GM12891 (cell line): ENCODE data around the gene ZGPAT.
A peak's percentile ranks its signal among the peaks of the same experiment; 100 is the strongest.

Source experiments
- POLR2A ChIP-seq: IDR thresholded peaks from 2 replicates; pipeline ENCODE4 v1.6.1; 2011; ENCODE audit warnings: low read depth, low read length, control low read depth
- POLR2AphosphoS5 ChIP-seq: IDR thresholded peaks from 2 replicates; pipeline ENCODE4 v1.6.1; 2011; ENCODE audit warnings: low read depth, low read length, control low read depth
- POU2F2 ChIP-seq: IDR thresholded peaks from 2 replicates; pipeline ENCODE4 v1.6.1; 2011; ENCODE audit warnings: low read depth, mild to moderate bottlenecking, control low read depth, low read length, moderate library complexity
- TAF1 ChIP-seq: IDR thresholded peaks from 2 replicates; pipeline ENCODE4 v1.6.1; 2011; ENCODE audit warnings: low read depth, low read length, control low read depth

DNA sequence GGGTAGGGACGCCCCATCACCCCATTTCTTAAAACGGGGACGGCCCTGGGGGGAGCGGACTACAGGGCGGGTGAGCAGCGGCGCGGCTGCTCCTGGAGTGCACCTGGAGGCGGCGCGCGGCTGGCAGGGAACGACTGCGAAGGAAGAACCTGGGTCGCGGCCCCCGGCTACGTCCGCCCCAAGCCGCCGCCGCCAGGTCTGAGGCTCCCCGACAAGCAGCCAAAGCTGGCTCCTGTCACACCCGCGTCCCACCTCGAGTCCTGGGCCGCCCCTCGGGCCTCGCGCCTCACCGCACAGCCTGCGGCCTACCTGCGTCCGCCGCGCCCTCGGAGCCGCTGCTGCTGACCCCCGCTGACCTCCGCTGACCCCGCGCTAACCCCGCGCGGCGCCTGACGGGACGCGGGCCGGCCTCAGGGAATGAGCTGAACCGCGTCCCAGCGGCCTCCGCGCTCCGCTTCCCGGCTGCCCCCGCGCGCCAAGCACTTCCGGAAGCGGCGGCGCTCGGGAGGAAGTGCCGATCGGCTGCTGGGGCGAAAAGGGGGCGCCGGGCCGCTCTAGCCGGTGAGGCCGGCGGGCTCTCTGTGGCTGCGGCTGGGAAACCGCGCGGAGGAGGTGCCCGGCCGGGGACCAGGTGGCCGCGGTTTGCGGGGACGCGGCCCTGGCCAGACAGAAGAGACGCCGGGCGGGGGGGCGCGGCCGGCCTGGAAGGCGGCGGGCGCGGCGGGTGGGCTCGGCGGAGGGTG is at the start of gene ZGPAT, which contains the start of gene ARFRP1:
- TF ChIP-seq POLR2A (no peak), TAF1 (0 out of 2 replicates have a peak, but pooled peaks have one; percentile 17), POLR2AphosphoS5 (peak; percentile 40; the same call in 1 of the 2 replicates), POU2F2 (no peak)
